K562 (cell line): ENCODE data around the gene IGSF21. TPM values are rescaled to one million over a fixed set of nuclear protein-coding genes. Genes with fewer than 3 reads are reported as not detected.
A peak's percentile ranks its signal among the peaks of the same experiment; 100 is the strongest.

ENCODE experiments used
- ATAC-seq: fragments of 200-7000 bp; cut with Tn5 transposase; 3 replicates; pipeline ENCODE4 v1.9.1; 2020; ENCODE audit warnings: moderate library complexity
- BruUV-seq: library from RNA; stranded (reverse); fragments of 400-500 nt; replicated peaks from 2 replicates; lab custom pipeline; 2021; lab: Mats Ljungman, UMichigan
- CTCF ChIA-PET: fragments of 300-600 bp; formaldehyde crosslinking; extraction: SDS; loops from one replicate; lab custom pipeline; 2021; ENCODE audit warnings: low intra/inter-chr PET ratio; lab: Yijun Ruan, JAX
- POLR2A ChIA-PET: fragments of 300-600, 350-650 bp; sonication (Branson Sonifier 250); formaldehyde crosslinking; extraction: SDS; loops from one replicate; lab custom pipeline; 2021; ENCODE audit warnings: antibody characterized with exemption, inconsistent platforms; lab: Yijun Ruan, JAX
- DNase-seq, 4 experiments: peaks; one replicate each; pipeline versions ENCODE4 v3.0.0 to v3.0.0-alpha.2; 2011 to 2018; ENCODE audit warnings: low spot score in 3 of 4, mixed read lengths in 3 of 4; ENCODE audit errors: extremely low read depth in 1 of 4
- FAIRE-seq: peaks from 2 replicates; lab custom pipeline; 2011; peaks lifted over from hg19 to GRCh38; lab: Jason Lieb, UNC
- H2AFZ ChIP-seq: 2 replicates; pipeline ENCODE4 v1.6.0; 2011; ENCODE audit warnings: low read depth, low read length, control low read depth, inconsistent platforms
- H3K27ac ChIP-seq: fragments of 200-600 bp; 3 replicates; pipeline ENCODE4 v1.8.0; 2011; ENCODE audit warnings: low read depth, mild to moderate bottlenecking, control low read depth, inconsistent platforms, low read length, moderate library complexity, mixed read lengths; ENCODE audit errors: extremely low read depth
- H3K27me3 ChIP-seq, 2 experiments: fragments of 300-600 bp in 1 of 2; 2 replicates in 1 of 2; 3 replicates in 1 of 2; pipeline versions ENCODE4 v1.6.0 to v1.8.0; 2011; ENCODE audit warnings: inconsistent platforms in 2 of 2, low read length in 2 of 2, mild to moderate bottlenecking in 1 of 2, mixed read lengths in 1 of 2, moderate library complexity in 1 of 2; ENCODE audit not compliant: control insufficient read depth in 2 of 2, insufficient read depth in 2 of 2
- H3K36me3 ChIP-seq: fragments of 300-600 bp; 3 replicates; pipeline ENCODE4 v1.8.0; 2011; ENCODE audit warnings: mild to moderate bottlenecking, low read length, inconsistent platforms; ENCODE audit not compliant: control insufficient read depth, insufficient read depth
- H3K4me1 ChIP-seq, 2 experiments: fragments of 200-600 bp in 1 of 2; replicated peaks in 1 of 2; 2 replicates in 1 of 2; 3 replicates in 1 of 2; pipeline versions ENCODE4 v1.5.1 to v1.8.0; 2011; ENCODE audit warnings: inconsistent platforms in 2 of 2, low read length in 2 of 2, mild to moderate bottlenecking in 1 of 2, mixed read lengths in 1 of 2, moderate library complexity in 1 of 2; ENCODE audit not compliant: control insufficient read depth in 2 of 2, insufficient read depth in 2 of 2
- H3K4me2 ChIP-seq: 2 replicates; pipeline ENCODE4 v1.6.1; 2011; ENCODE audit warnings: low read length, control low read depth, inconsistent platforms, mixed read lengths; ENCODE audit not compliant: insufficient read depth
- H3K4me3 ChIP-seq: fragments of 200-600 bp; sonication (generic), shearing (Covaris generic); 2 replicates; pipeline ENCODE4 v1.5.1; 2016; ENCODE audit warnings: control low read depth, inconsistent platforms
- H3K79me2 ChIP-seq: fragments of 200-600 bp; 3 replicates; pipeline ENCODE4 v1.8.0; 2011; ENCODE audit warnings: low read length, inconsistent platforms; ENCODE audit not compliant: control insufficient read depth, insufficient read depth
- H3K9ac ChIP-seq, 2 experiments: 2 replicates each; pipeline versions ENCODE4 v1.6.0 to v1.6.1; 2011; ENCODE audit warnings: low read depth in 2 of 2, low read length in 2 of 2, control low read depth in 1 of 2, inconsistent platforms in 1 of 2, mild to moderate bottlenecking in 1 of 2, mixed read lengths in 1 of 2; ENCODE audit not compliant: insufficient read depth in 1 of 2
- H3K9me1 ChIP-seq: one replicate; pipeline ENCODE4 v1.6.0; 2011; ENCODE audit warnings: inconsistent platforms, mild to moderate bottlenecking, low read length, moderate library complexity; ENCODE audit not compliant: control insufficient read depth, insufficient read depth
- H3K9me3 ChIP-seq: replicated peaks from 2 replicates; pipeline ENCODE4 v1.5.1; 2011; ENCODE audit warnings: low read depth, low read length, inconsistent platforms; ENCODE audit not compliant: control insufficient read depth, insufficient read depth
- H4K20me1 ChIP-seq: replicated peaks from 2 replicates; pipeline ENCODE4 v1.6.1; 2011; ENCODE audit warnings: low read length, inconsistent platforms, mixed read lengths; ENCODE audit not compliant: control insufficient read depth, insufficient read depth
- FOXP1 ChIP-seq: sonication (generic); formaldehyde crosslinking; IDR thresholded peaks from 2 replicates; pipeline ENCODE4 v1.8.0; 2022; ENCODE audit warnings: mild to moderate bottlenecking, missing genetic modification reagents
- HNRNPLL ChIP-seq: fragments of 200-400 bp; formaldehyde crosslinking; IDR thresholded peaks from 2 replicates; pipeline ENCODE4 v1.6.1; 2017; ENCODE audit warnings: low read length, low read depth, mild to moderate bottlenecking; ENCODE audit not compliant: poor library complexity, severe bottlenecking
- SIN3A ChIP-seq, 2 experiments: fragments of 150-350 bp in 1 of 2; IDR thresholded peaks; 2 replicates each; pipeline ENCODE4 v1.6.1; 2011 to 2016; ENCODE audit warnings: borderline replicate concordance in 2 of 2, low read depth in 2 of 2, low read length in 2 of 2, mild to moderate bottlenecking in 2 of 2, moderate library complexity in 2 of 2; ENCODE audit not compliant: control insufficient read depth in 1 of 2
- TAF15 ChIP-seq: fragments of 200-400 bp; formaldehyde crosslinking; IDR thresholded peaks from 2 replicates; pipeline ENCODE4 v1.6.1; 2017; ENCODE audit warnings: mild to moderate bottlenecking, low read depth, low read length, moderate library complexity
- TAF9B ChIP-seq: fragments of 450-650 bp; IDR thresholded peaks from 2 replicates; pipeline ENCODE4 v1.6.1; 2018; ENCODE audit warnings: mild to moderate bottlenecking; ENCODE audit not compliant: partially characterized antibody
- ZNF197 ChIP-seq: fragments of 200-800 bp; sonication (Bioruptor generic); IDR thresholded peaks from 2 replicates; pipeline ENCODE4 v1.6.1; 2016; ENCODE audit warnings: low read depth, missing genetic modification characterization, missing compliant biosample characterization
- ZNF347 ChIP-seq: fragments of 450-650 bp; formaldehyde crosslinking; IDR thresholded peaks from 2 replicates; pipeline ENCODE4 v1.4.0; 2020; ENCODE audit warnings: low read depth, mild to moderate bottlenecking, moderate library complexity
- in situ Hi-C: fragments of 300-500 bp; cut with MboI; formaldehyde crosslinking; loops from 4 replicates; pipeline ENCODE4 v1.15.0; 2018; ENCODE audit warnings: inconsistent platforms, mixed read lengths
- intact Hi-C: fragments of 100-400 bp; cut with micrococcal nuclease; formaldehyde crosslinking; loops from 2 replicates; pipeline ENCODE4 v1.14.2; 2022
- polyA plus RNA-seq, 8 experiments: library from polyadenylated mRNA; depleted of rRNA in 4 of 8; stranded (reverse) in 5 of 8; unstranded in 3 of 8; fragments of >200 nt; fragmentation: Nextera tagmentation in 2 of 8; fragmentation: Illumina TruSeq in 1 of 8; extraction: Ambion mirVana in 2 of 8; extraction: Trizol in 1 of 8; gene quantifications; 2 replicates each; pipeline versions ENCODE4 v1.2.1 to v1.2.3, GENCODE V29; 2011 to 2014; ENCODE audit warnings: inconsistent platforms in 1 of 8, missing spikeins in 1 of 8
- total RNA-seq, 7 experiments: library from RNA; depleted of rRNA in 6 of 7; stranded (reverse); fragments of >200 nt in 6 of 7; fragmentation: Illumina TruSeq in 2 of 7; extraction: Trizol in 2 of 7; gene quantifications; 2 replicates each; pipeline versions ENCODE4 v1.2.1 to v1.2.3, GENCODE V29; 2011 to 2021; ENCODE audit warnings: low replicate concordance in 1 of 7
- TF ChIP-seq, protein P1 (sequence below): fragments of 450-650 bp; IDR thresholded peaks from 2 replicates; pipeline ENCODE4 v1.6.1; 2017; ENCODE audit warnings: antibody characterized with exemption, mild to moderate bottlenecking
- TF ChIP-seq, protein P2 (sequence below): IDR thresholded peaks from 2 replicates; pipeline ENCODE4 v1.6.1; 2016; ENCODE audit warnings: missing genetic modification characterization, missing compliant biosample characterization

IGSF21 gene
- total and polyA plus RNA-seq, 9 of the 15 experiments (the other 6 are each of a cell fraction or from before 2014, with no cell fraction given): not detected

DNA sequence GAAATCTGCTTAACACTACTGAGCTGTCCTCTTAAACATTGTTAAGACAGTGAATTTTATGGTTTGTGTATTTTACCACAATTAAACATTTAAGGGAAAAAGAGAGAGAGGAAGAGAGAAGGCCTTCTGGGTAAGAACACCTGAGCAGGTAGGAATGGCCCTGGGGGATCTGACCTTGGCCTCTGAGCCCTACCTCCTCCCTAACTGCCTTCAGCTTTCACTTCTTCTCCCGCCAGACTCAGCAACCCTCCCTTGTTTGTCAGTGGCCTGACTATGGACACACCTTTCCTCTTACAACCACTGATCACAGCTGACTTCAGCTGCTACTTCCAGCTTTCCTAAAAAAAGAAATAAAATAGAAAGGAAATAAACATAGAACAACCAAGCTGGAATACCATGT is 13.5 kb upstream of the IGSF21 start (continued):
- TF ChIP-seq TAF15: no peak
- no peak for TF ChIP-seq HNRNPLL
- no peak for TF ChIP-seq SIN3A (IDR thresholded peaks at IDR 0.05; ENCODE audit: borderline replicate concordance in 2 of 2, control insufficient read depth in 1 of 2, low read depth in 2 of 2, low read length in 2 of 2)
- TF ChIP-seq ZNF197: no peak
- TF ChIP-seq FOXP1: no peak
- TF ChIP-seq, protein P1, sequence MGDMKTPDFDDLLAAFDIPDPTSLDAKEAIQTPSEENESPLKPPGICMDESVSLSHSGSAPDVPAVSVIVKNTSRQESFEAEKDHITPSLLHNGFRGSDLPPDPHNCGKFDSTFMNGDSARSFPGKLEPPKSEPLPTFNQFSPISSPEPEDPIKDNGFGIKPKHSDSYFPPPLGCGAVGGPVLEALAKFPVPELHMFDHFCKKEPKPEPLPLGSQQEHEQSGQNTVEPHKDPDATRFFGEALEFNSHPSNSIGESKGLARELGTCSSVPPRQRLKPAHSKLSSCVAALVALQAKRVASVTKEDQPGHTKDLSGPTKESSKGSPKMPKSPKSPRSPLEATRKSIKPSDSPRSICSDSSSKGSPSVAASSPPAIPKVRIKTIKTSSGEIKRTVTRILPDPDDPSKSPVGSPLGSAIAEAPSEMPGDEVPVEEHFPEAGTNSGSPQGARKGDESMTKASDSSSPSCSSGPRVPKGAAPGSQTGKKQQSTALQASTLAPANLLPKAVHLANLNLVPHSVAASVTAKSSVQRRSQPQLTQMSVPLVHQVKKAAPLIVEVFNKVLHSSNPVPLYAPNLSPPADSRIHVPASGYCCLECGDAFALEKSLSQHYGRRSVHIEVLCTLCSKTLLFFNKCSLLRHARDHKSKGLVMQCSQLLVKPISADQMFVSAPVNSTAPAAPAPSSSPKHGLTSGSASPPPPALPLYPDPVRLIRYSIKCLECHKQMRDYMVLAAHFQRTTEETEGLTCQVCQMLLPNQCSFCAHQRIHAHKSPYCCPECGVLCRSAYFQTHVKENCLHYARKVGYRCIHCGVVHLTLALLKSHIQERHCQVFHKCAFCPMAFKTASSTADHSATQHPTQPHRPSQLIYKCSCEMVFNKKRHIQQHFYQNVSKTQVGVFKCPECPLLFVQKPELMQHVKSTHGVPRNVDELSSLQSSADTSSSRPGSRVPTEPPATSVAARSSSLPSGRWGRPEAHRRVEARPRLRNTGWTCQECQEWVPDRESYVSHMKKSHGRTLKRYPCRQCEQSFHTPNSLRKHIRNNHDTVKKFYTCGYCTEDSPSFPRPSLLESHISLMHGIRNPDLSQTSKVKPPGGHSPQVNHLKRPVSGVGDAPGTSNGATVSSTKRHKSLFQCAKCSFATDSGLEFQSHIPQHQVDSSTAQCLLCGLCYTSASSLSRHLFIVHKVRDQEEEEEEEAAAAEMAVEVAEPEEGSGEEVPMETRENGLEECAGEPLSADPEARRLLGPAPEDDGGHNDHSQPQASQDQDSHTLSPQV: no peak
- no peak for TF ChIP-seq ZNF347 (CRISPR knock-in tag)

DNA sequence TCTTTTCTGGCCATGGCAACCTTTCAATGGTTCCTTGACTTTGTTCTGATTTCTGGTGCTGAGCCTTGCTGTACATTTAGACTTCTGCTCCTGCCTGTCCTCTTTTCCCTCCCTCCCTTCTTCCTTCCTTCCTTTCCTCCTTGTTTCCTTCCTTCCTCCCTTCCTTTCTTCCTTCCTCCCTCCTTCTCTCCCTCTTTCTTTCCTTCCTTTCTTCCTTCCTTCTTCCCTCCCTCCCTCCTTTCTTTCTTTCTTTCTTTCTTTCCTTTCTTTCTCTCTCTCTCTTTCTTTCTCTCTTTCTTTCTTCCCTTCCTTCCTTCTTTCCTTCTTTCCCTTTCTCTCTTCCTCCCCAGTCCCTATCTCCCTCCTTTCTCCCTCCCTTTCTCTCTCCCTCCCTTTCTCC is 10.4 kb upstream of the IGSF21 start:
- H3K4me3 ChIP-seq: no peak overlapping the region
- TF ChIP-seq, protein P2, sequence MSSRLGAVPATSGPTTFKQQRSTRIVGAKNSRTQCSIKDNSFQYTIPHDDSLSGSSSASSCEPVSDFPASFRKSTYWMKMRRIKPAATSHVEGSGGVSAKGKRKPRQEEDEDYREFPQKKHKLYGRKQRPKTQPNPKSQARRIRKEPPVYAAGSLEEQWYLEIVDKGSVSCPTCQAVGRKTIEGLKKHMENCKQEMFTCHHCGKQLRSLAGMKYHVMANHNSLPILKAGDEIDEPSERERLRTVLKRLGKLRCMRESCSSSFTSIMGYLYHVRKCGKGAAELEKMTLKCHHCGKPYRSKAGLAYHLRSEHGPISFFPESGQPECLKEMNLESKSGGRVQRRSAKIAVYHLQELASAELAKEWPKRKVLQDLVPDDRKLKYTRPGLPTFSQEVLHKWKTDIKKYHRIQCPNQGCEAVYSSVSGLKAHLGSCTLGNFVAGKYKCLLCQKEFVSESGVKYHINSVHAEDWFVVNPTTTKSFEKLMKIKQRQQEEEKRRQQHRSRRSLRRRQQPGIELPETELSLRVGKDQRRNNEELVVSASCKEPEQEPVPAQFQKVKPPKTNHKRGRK: peak; percentile 72
- no peak for TF ChIP-seq TAF9B
- FAIRE-seq (no peak), ATAC-seq (no peak), DNase-seq (no peak)
- H3K4me1 ChIP-seq: no peaks in the 10 kb centered on the region
- H3K36me3 ChIP-seq: no peaks in the 10 kb centered on the region
- no peaks in the 10 kb centered on the region for H3K79me2 ChIP-seq
- no peaks in the 10 kb centered on the region for H3K9me1 ChIP-seq
- H3K9ac ChIP-seq: no peak overlapping the region
- ChIA-PET CTCF (no interaction called here), POLR2A (no interaction called here)
- in situ Hi-C loops: no loop called here
- no peak overlapping the region for H3K4me2 ChIP-seq
- H2AFZ ChIP-seq: no peak overlapping the region
- 0 out of 2 replicates have a peak, but pooled peaks cover 8% of the 10 kb centered on the region for H4K20me1 ChIP-seq
- no peaks in the 10 kb centered on the region for H3K9me3 ChIP-seq
- no peak overlapping the region for H3K27ac ChIP-seq
- intact Hi-C loops: no loop called here
- no peaks in the 10 kb centered on the region for H3K27me3 ChIP-seq
- BruUV-seq: no TSS peak
